Kidney (tissue), 14 donors: ENCODE results near the gene ATF3. TPM values are rescaled to one million over a fixed set of nuclear protein-coding genes. Genes with fewer than 3 reads are reported as not detected.

ENCODE experiments used
- DNase-seq, 5 donors: peaks; one replicate each; pipeline ENCODE4 v3.0.0-alpha.2; 2013 to 2020
- FAIRE-seq: peaks from 2 replicates; lab custom pipeline; 2012; peaks lifted over from hg19 to GRCh38; lab: Jason Lieb, UNC
- H3K27ac ChIP-seq, 2 donors: one replicate each; pipeline ENCODE4 v1.7.0; 2013; ENCODE audit warnings: low read depth in 2 of 2, low read length in 2 of 2, inconsistent platforms in 1 of 2
- H3K27me3 ChIP-seq: one replicate; pipeline ENCODE4 v1.7.1; 2013; ENCODE audit warnings: low read length, inconsistent platforms; ENCODE audit not compliant: control insufficient read depth, insufficient read depth
- H3K36me3 ChIP-seq, 3 donors: one replicate each; pipeline versions ENCODE4 v1.7.0 to v1.7.1; 2013; ENCODE audit warnings: low read length in 3 of 3, control low read depth in 1 of 3, inconsistent platforms in 1 of 3; ENCODE audit not compliant: insufficient read depth in 3 of 3, control insufficient read depth in 2 of 3
- H3K4me1 ChIP-seq, 3 donors: one replicate each; pipeline versions ENCODE4 v1.7.0 to v1.7.1; 2013; ENCODE audit warnings: low read length in 3 of 3, inconsistent platforms in 1 of 3, low read depth in 1 of 3; ENCODE audit not compliant: control insufficient read depth in 2 of 3, insufficient read depth in 2 of 3
- H3K4me3 ChIP-seq, 3 donors: one replicate each; pipeline versions ENCODE4 v1.7.0 to v1.8.1; 2013; ENCODE audit warnings: low read length in 3 of 3, control low read depth in 1 of 3, inconsistent platforms in 1 of 3
- H3K9ac ChIP-seq, 3 donors: one replicate each; pipeline versions ENCODE4 v1.7.0 to v1.7.1; 2013; ENCODE audit warnings: low read length in 3 of 3, control low read depth in 1 of 3, inconsistent platforms in 1 of 3
- H3K9me3 ChIP-seq, 3 donors: one replicate each; pipeline versions ENCODE4 v1.7.0 to v1.7.1; 2013; ENCODE audit warnings: low read length in 3 of 3, control low read depth in 1 of 3, inconsistent platforms in 1 of 3; ENCODE audit not compliant: control insufficient read depth in 2 of 3, insufficient read depth in 1 of 3
- CTCF ChIP-seq: IDR thresholded peaks from 3 replicates; pipeline ENCODE4 v1.5.1; 2012; ENCODE audit warnings: mild to moderate bottlenecking, moderate library complexity, borderline replicate concordance; ENCODE audit not compliant: insufficient read depth; ENCODE audit errors: extremely low read depth
- intact Hi-C: fragments of 100-400 bp; cut with DNase I; formaldehyde crosslinking; loops from one replicate; pipeline ENCODE4 v1.11.1; 2022
- polyA plus RNA-seq: library from polyadenylated mRNA; stranded (reverse); fragments of 350-450 nt; fragmentation: Illumina TruSeq; extraction: RNeasy Lipid Tissue Mini Kit (QIAGEN cat#74804); gene quantifications from one replicate; pipeline ENCODE4 v1.2.3, GENCODE V29; 2014; ENCODE audit warnings: low read depth, low replicate concordance; ENCODE audit not compliant: insufficient read depth
- total RNA-seq: library from RNA; stranded (reverse); fragmentation: NEBNext Ultra II Directional; extraction: Animal tissue kit (Norgen Biotek cat#: 25700); gene quantifications from one replicate; pipeline ENCODE4 v1.2.1, GENCODE V29; 2021
- donor health status: control.
- donor health status: control.
- donor health status: control.
- donor health status: control.
- donor health status: control.
- donor health status: DM: yes; HTN: yes; CAD: no.
- donor health status: Normal renal cell carcinoma (clear cell type).

The ATF3 gene
- total and polyA plus RNA-seq, 2 donors from 2014 or later = 12.8 to 14.6 TPM

GRCh38 chr1:212622467-212622866, 13.9 kb downstream of the ATF3 start:
- H3K9ac ChIP-seq = no peak overlapping the region
- no peak overlapping the region for H3K27ac ChIP-seq
- no peaks in the 10 kb centered on the region for H3K27me3 ChIP-seq
- H3K36me3 ChIP-seq = peaks cover 0 to 28% (median 3%) of the 10 kb centered on the region in 3 donors
- no peak overlapping the region for H3K4me3 ChIP-seq
- no peak for DNase-seq
- no peaks in the 10 kb centered on the region for H3K4me1 ChIP-seq
- no peaks in the 10 kb centered on the region for H3K9me3 ChIP-seq
- FAIRE-seq = no peak
- no peak for TF ChIP-seq CTCF
- intact Hi-C loops = no loop called here

GRCh38 chr1:212622906-212623305, 14.3 kb downstream of the ATF3 start:
- intact Hi-C loops = no loop called here
- no peak for FAIRE-seq
- Histone ChIP-seq H3K36me3 (peaks cover 0 to 24% (median 3%) of the 10 kb centered on the region in 3 donors), H3K4me1 (no peaks in the 10 kb centered on the region), H3K9me3 (no peaks in the 10 kb centered on the region), H3K4me3 (no peak overlapping the region), H3K27me3 (no peaks in the 10 kb centered on the region), H3K9ac (no peak overlapping the region), H3K27ac (no peak overlapping the region)
- no peak for DNase-seq
- no peak for TF ChIP-seq CTCF

GRCh38 chr1:212623603-212624002, 15.0 kb downstream of the ATF3 start:
- Histone ChIP-seq H3K4me3 (no peak overlapping the region), H3K9ac (no peak overlapping the region), H3K36me3 (peaks cover 0 to 17% (median 0%) of the 10 kb centered on the region in 3 donors), H3K27ac (no peak overlapping the region), H3K4me1 (no peaks in the 10 kb centered on the region), H3K27me3 (no peaks in the 10 kb centered on the region), H3K9me3 (no peaks in the 10 kb centered on the region)
- FAIRE-seq (no peak), DNase-seq (no peak)
- TF ChIP-seq CTCF = no peak
- intact Hi-C loops = no loop called here

- Histone ChIP-seq H3K27ac (no peak overlapping the region), H3K9me3 (no peaks in the 10 kb centered on the region), H3K9ac (no peak overlapping the region), H3K4me1 (no peaks in the 10 kb centered on the region), H3K36me3 (peaks cover 0 to 3% (median 0%) of the 10 kb centered on the region in 3 donors), H3K4me3 (no peak overlapping the region), H3K27me3 (no peaks in the 10 kb centered on the region)
- TF ChIP-seq CTCF = no peak
- intact Hi-C loops = no loop called here
- DNase-seq = peak in 1 of 5 donors; percentile 23
- no peak for FAIRE-seq
These were observed 16.5 kb downstream of the ATF3 start for GRCh38 chr1:212624976-212625501.
